H1 (cell line): ENCODE data around the gene ENTPD8. TPM values are rescaled to one million over a fixed set of nuclear protein-coding genes. Genes with fewer than 3 reads are reported as not detected.

ENCODE experiments used
- CTCF ChIA-PET: fragments of 300-600 bp; sonication (Branson Sonifier 250); formaldehyde crosslinking; loops from one replicate; lab custom pipeline; 2021; ENCODE audit not compliant: partially characterized antibody; lab: Charles Lee
- POLR2A ChIA-PET: fragments of 300-600 bp; sonication (Branson Sonifier 250); formaldehyde crosslinking; loops from one replicate; lab custom pipeline; 2021; ENCODE audit warnings: inconsistent platforms; ENCODE audit not compliant: partially characterized antibody; lab: Charles Lee
- DNase-seq, 2 experiments: peaks; one replicate each; pipeline versions ENCODE4 v3.0.0 to v3.0.0-alpha.2; 2010 to 2022; ENCODE audit warnings: low spot score in 2 of 2, low read depth in 1 of 2, mixed read lengths in 1 of 2
- FAIRE-seq: peaks from 2 replicates; lab custom pipeline; 2011; peaks lifted over from hg19 to GRCh38; lab: Jason Lieb, UNC
- H2AFZ ChIP-seq: 2 replicates; pipeline ENCODE4 v1.8.1; 2012; ENCODE audit warnings: low read length, inconsistent platforms
- H2AK5ac ChIP-seq: 2 replicates; pipeline ENCODE4 v1.6.1; 2013; ENCODE audit warnings: low read depth, low read length
- H2BK120ac ChIP-seq: replicated peaks from 2 replicates; pipeline ENCODE3; 2013; ENCODE audit warnings: low read depth, low read length, inconsistent platforms
- H2BK12ac ChIP-seq: 2 replicates; pipeline ENCODE4 v1.6.1; 2013; ENCODE audit warnings: low read depth, low read length
- H2BK15ac ChIP-seq: 2 replicates; pipeline ENCODE4 v1.6.1; 2013; ENCODE audit warnings: low read length
- H2BK20ac ChIP-seq: 2 replicates; pipeline ENCODE4 v1.6.1; 2013; ENCODE audit warnings: low read length
- H2BK5ac ChIP-seq: 2 replicates; pipeline ENCODE4 v1.6.1; 2013; ENCODE audit warnings: low read depth, low read length
- H3K14ac ChIP-seq: 2 replicates; pipeline ENCODE4 v1.6.1; 2013; ENCODE audit warnings: inconsistent platforms; ENCODE audit not compliant: insufficient read length
- H3K18ac ChIP-seq: 2 replicates; pipeline ENCODE4 v1.6.1; 2013; ENCODE audit warnings: low read length; ENCODE audit errors: extremely low read depth
- H3K23ac ChIP-seq: 2 replicates; pipeline ENCODE4 v1.6.1; 2013; ENCODE audit warnings: inconsistent platforms; ENCODE audit not compliant: insufficient read length
- H3K23me2 ChIP-seq: 2 replicates; pipeline ENCODE4 v1.6.1; 2013; ENCODE audit warnings: low read depth, low read length
- H3K27ac ChIP-seq: 2 replicates; pipeline ENCODE4 v1.6.1; 2011; ENCODE audit warnings: low read depth, low read length, inconsistent platforms
- H3K27me3 ChIP-seq, 4 experiments: replicated peaks in 1 of 4; 1 replicate in 1 of 4; 2 replicates in 3 of 4; pipeline versions ENCODE4 v1.6.1 to v1.8.1; 2011 to 2013; ENCODE audit warnings: low read length in 3 of 4, mild to moderate bottlenecking in 3 of 4, inconsistent platforms in 2 of 4, mixed read lengths in 2 of 4, moderate library complexity in 1 of 4; ENCODE audit not compliant: control insufficient read depth in 3 of 4, insufficient read depth in 3 of 4; ENCODE audit errors: extremely low read depth in 1 of 4
- H3K36me3 ChIP-seq, 4 experiments: 2 replicates each; pipeline versions ENCODE4 v1.6.1 to v1.8.1; 2011 to 2013; ENCODE audit warnings: mild to moderate bottlenecking in 4 of 4, low read length in 3 of 4, moderate library complexity in 2 of 4, control low read depth in 1 of 4, inconsistent platforms in 1 of 4; ENCODE audit not compliant: insufficient read depth in 4 of 4, control insufficient read depth in 2 of 4
- H3K4ac ChIP-seq: replicated peaks from 2 replicates; pipeline ENCODE3; 2013; ENCODE audit warnings: low read length, low read depth, mixed read lengths, inconsistent platforms; ENCODE audit not compliant: insufficient read length
- H3K4me1 ChIP-seq, 4 experiments: replicated peaks in 1 of 4; 1 replicate in 1 of 4; 2 replicates in 3 of 4; pipeline versions ENCODE4 v1.6.1 to v1.8.1; 2011 to 2013; ENCODE audit warnings: low read length in 3 of 4, inconsistent platforms in 2 of 4, mixed read lengths in 1 of 4; ENCODE audit not compliant: insufficient read depth in 4 of 4, control insufficient read depth in 3 of 4
- H3K4me2 ChIP-seq, 2 experiments: 2 replicates each; pipeline versions ENCODE4 v1.6.1 to v1.8.1; 2011 to 2013; ENCODE audit warnings: low read depth in 2 of 2, low read length in 2 of 2, control low read depth in 1 of 2, inconsistent platforms in 1 of 2, mild to moderate bottlenecking in 1 of 2; ENCODE audit not compliant: insufficient read depth in 1 of 2
- H3K4me3 ChIP-seq, 4 experiments: fragments of 200-600, 300-600 bp in 1 of 4; sonication (generic), shearing (Covaris generic), sonication (Bioruptor Twin) in 1 of 4; 2 replicates each; pipeline versions ENCODE4 v1.5.1 to v1.8.1; 2011 to 2016; ENCODE audit warnings: low read length in 4 of 4, low read depth in 3 of 4, control low read depth in 2 of 4, inconsistent platforms in 2 of 4, mild to moderate bottlenecking in 2 of 4, mixed read lengths in 1 of 4, moderate library complexity in 1 of 4; ENCODE audit not compliant: insufficient read depth in 2 of 4; ENCODE audit errors: extremely low read depth in 1 of 4
- H3K56ac ChIP-seq: replicated peaks from 2 replicates; pipeline ENCODE3; 2013; ENCODE audit warnings: low read depth, mild to moderate bottlenecking, mixed read lengths, low read length, inconsistent platforms; ENCODE audit not compliant: insufficient read length
- H3K79me1 ChIP-seq: 2 replicates; pipeline ENCODE4 v1.6.1; 2013; ENCODE audit warnings: low read depth, low read length, control low read depth
- H3K79me2 ChIP-seq, 2 experiments: 2 replicates each; pipeline versions ENCODE4 v1.6.1 to v1.8.1; 2012 to 2013; ENCODE audit warnings: low read length in 2 of 2, mild to moderate bottlenecking in 2 of 2, inconsistent platforms in 1 of 2; ENCODE audit not compliant: insufficient read depth in 2 of 2, control insufficient read depth in 1 of 2
- H3K9ac ChIP-seq, 4 experiments: replicated peaks in 1 of 4; 1 replicate in 1 of 4; 2 replicates in 3 of 4; pipeline versions ENCODE4 v1.6.1 to v1.8.1; 2011 to 2013; ENCODE audit warnings: low read depth in 3 of 4, low read length in 3 of 4, control low read depth in 2 of 4, mild to moderate bottlenecking in 2 of 4, moderate library complexity in 2 of 4, inconsistent platforms in 1 of 4; ENCODE audit errors: extremely low read depth in 1 of 4
- H3K9me3 ChIP-seq, 2 experiments: 2 replicates each; pipeline versions ENCODE4 v1.6.1 to v1.8.1; 2012 to 2013; ENCODE audit warnings: mild to moderate bottlenecking in 2 of 2, moderate library complexity in 2 of 2, control low read depth in 1 of 2, inconsistent platforms in 1 of 2, low read depth in 1 of 2, low read length in 1 of 2, mixed read lengths in 1 of 2; ENCODE audit not compliant: insufficient read depth in 2 of 2
- H4K20me1 ChIP-seq, 2 experiments: replicated peaks in 1 of 2; 2 replicates each; pipeline versions ENCODE3 to v1.8.1; 2011 to 2013; ENCODE audit warnings: inconsistent platforms in 2 of 2, low read length in 2 of 2, mild to moderate bottlenecking in 1 of 2; ENCODE audit not compliant: insufficient read depth in 2 of 2, control insufficient read depth in 1 of 2
- H4K5ac ChIP-seq: 2 replicates; pipeline ENCODE4 v1.6.1; 2013; ENCODE audit warnings: low read length, low read depth, mixed read lengths, inconsistent platforms; ENCODE audit not compliant: insufficient read length
- H4K8ac ChIP-seq: 2 replicates; pipeline ENCODE4 v1.8.0; 2013; ENCODE audit warnings: mild to moderate bottlenecking, moderate library complexity, low read length, inconsistent platforms; ENCODE audit not compliant: insufficient read depth; ENCODE audit errors: extremely low read depth
- H4K91ac ChIP-seq: replicated peaks from 2 replicates; pipeline ENCODE3; 2013; ENCODE audit warnings: low read length, mixed read lengths, inconsistent platforms; ENCODE audit not compliant: insufficient read length
- CEBPB ChIP-seq: IDR thresholded peaks from 2 replicates; pipeline ENCODE4 v1.6.1; 2012; ENCODE audit warnings: low read depth, low read length
- HDAC6 ChIP-seq: IDR thresholded peaks from one replicate; pipeline ENCODE4 v1.7.1; 2012; ENCODE audit warnings: low read depth, mild to moderate bottlenecking, inconsistent platforms, low read length, moderate library complexity
- MAFK ChIP-seq: IDR thresholded peaks from 2 replicates; pipeline ENCODE4 v1.6.1; 2012; ENCODE audit warnings: low read depth, mild to moderate bottlenecking, improper control_type of control experiment, low read length
- WGBS, 2 experiments: shearing (Covaris generic) in 1 of 2; methylation state at CpG; one replicate each; pipeline versions ENCODE4 v1.1.6 to v1.1.7; 2013 to 2015; ENCODE audit warnings: low lambda C conversion rate in 2 of 2, mixed read lengths in 2 of 2, inconsistent platforms in 1 of 2, low coverage in 1 of 2, missing lambda C conversion rate in 1 of 2; ENCODE audit not compliant: insufficient replicate concordance in 2 of 2, insufficient coverage in 1 of 2, insufficient read length in 1 of 2; ENCODE audit errors: extremely low coverage in 1 of 2, missing lambda C conversion rate in 1 of 2; 5-methylcytosine and 5-hydroxymethylcytosine counted together
- polyA plus RNA-seq, 7 experiments: library from polyadenylated mRNA; depleted of rRNA in 3 of 7; stranded (reverse) in 5 of 7; unstranded in 2 of 7; fragments of >200 nt in 5 of 7; fragments of 200-250 nt in 2 of 7; gene quantifications; 1 replicate in 5 of 7; 2 replicates in 1 of 7; 4 replicates in 1 of 7; pipeline versions ENCODE4 v1.2.1 to v1.2.3, GENCODE V29; 2011 to 2013; ENCODE audit warnings: missing spikeins in 2 of 7, mixed read lengths in 2 of 7
- total RNA-seq: library from RNA; stranded (reverse); fragmentation: NEBNext Ultra II Directional; extraction: Animal tissue kit (Norgen Biotek cat#: 25700); gene quantifications from 2 replicates; pipeline ENCODE4 v1.2.1, GENCODE V29; 2021

ENTPD8 gene
- total and polyA plus RNA-seq, 2 of the 8 experiments (the other 6 are each of a cell fraction or from before 2014, with no cell fraction given): 0.48 to 0.51 TPM

DNA sequence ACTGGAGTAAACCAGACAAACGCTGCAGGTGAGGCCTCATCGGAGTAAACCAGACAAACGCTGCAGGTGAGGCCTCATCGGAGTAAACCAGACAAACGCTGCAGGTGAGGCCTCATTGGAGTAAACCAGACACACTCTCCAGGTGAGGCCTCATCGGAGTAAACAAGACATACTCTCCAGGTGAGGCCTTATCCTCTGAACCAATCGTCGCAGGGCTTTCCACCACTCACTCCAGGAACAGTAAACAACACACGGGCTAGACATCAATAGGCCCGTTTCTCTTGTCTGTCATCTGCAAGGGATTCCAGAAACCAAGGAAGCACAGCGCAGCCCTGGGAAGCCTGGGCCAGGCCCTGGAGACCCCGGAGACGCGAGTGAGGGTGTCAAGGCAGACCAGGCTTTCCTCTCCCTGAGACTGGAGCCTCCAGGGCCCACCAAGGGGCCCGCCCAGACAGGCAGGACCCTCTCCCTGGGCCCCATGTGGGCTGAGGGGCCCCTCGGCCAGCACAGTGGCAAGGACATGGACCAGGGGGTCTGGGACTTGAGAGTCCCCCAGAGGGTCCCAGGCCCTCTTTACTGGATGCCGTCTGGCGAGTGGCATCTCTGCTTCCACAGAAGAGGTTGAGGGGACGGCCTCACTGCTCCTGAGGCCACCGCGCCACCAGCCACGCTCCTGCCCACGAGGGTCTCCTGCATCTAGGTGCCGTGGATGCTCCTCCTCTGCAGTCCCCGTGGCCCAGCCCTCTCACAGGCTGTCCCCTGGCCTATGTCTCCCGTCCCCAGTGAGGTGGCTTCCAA, 44.4 kb upstream of the ENTPD8 start:
- H3K27me3 ChIP-seq: no peaks in the 10 kb centered on the region; a peak in 1 of 7 replicates
- no peaks in the 10 kb centered on the region for H3K79me1 ChIP-seq
- H3K23me2 ChIP-seq: no peaks in the 10 kb centered on the region
- no peak overlapping the region for H2BK15ac ChIP-seq
- H3K4ac ChIP-seq: no peak overlapping the region
- no peak overlapping the region; a peak in 1 of 7 replicates for H3K9ac ChIP-seq
- no peak overlapping the region for H2BK120ac ChIP-seq
- no peak overlapping the region for H2AK5ac ChIP-seq
- TF ChIP-seq HDAC6 (no peak), MAFK (no peak), CEBPB (no peak)
- no peak overlapping the region for H4K91ac ChIP-seq
- no peak overlapping the region for H2BK12ac ChIP-seq
- DNase-seq (no peak), FAIRE-seq (no peak)
- H3K4me1 ChIP-seq: no peaks in the 10 kb centered on the region
- no peak overlapping the region for H3K27ac ChIP-seq
- no peak overlapping the region for H3K14ac ChIP-seq
- H2BK20ac ChIP-seq: no peak overlapping the region
- no peak overlapping the region for H3K18ac ChIP-seq
- no peak overlapping the region for H4K5ac ChIP-seq
- ChIA-PET CTCF (no interaction called here), POLR2A (no interaction called here)
- peaks cover 0 to 1% of the 10 kb centered on the region in 2 experiments for H4K20me1 ChIP-seq
- no peaks in the 10 kb centered on the region for H3K36me3 ChIP-seq
- no peaks in the 10 kb centered on the region for H3K79me2 ChIP-seq
- H3K56ac ChIP-seq: no peak overlapping the region
- H2AFZ ChIP-seq: no peak overlapping the region
- 92% methylated on average over 26 of the region's 26 CpGs; no CpG with 5 or more reads in 1 of the 2 experiments for WGBS, 2 experiments
- H2BK5ac ChIP-seq: no peak overlapping the region
- H3K4me2 ChIP-seq: no peak overlapping the region
- no peak overlapping the region for H3K23ac ChIP-seq
- no peak overlapping the region for H3K4me3 ChIP-seq
- H4K8ac ChIP-seq: peak overlapping the region; percentile 62; the same call in 1 of the 2 replicates
- no peaks in the 10 kb centered on the region for H3K9me3 ChIP-seq
